Calu3 (cell line): ENCODE results near the gene ZNF335. TPM values are rescaled to one million over a fixed set of nuclear protein-coding genes. Genes with fewer than 3 reads are reported as not detected.
A peak's percentile ranks its signal among the peaks of the same experiment; 100 is the strongest.

Experiments used
- BruUV-seq: library from RNA; stranded (reverse); fragments of 400-500 nt; replicated peaks from 2 replicates; lab custom pipeline; 2021; lab: Mats Ljungman, UMichigan
- CTCF ChIA-PET: fragments of 300-600 bp; sonication (Branson Sonifier 250); formaldehyde crosslinking; loops from one replicate; lab custom pipeline; 2022; ENCODE audit warnings: antibody characterized with exemption; lab: Charles Lee
- DNase-seq: peaks from one replicate; pipeline ENCODE4 v3.0.0; 2022
- H3K27ac Mint-ChIP-seq: one replicate; pipeline ENCODE4 v1.8.0; 2022; ENCODE audit warnings: mixed read lengths; ENCODE audit not compliant: unreplicated experiment
- H3K27me3 Mint-ChIP-seq: one replicate; pipeline ENCODE4 v1.8.0; 2022; ENCODE audit warnings: mixed read lengths; ENCODE audit not compliant: unreplicated experiment
- H3K36me3 Mint-ChIP-seq: one replicate; pipeline ENCODE4 v1.8.0; 2022; ENCODE audit warnings: mild to moderate bottlenecking, moderate library complexity, mixed read lengths; ENCODE audit not compliant: insufficient read depth, unreplicated experiment
- H3K4me1 Mint-ChIP-seq: one replicate; pipeline ENCODE4 v1.8.0; 2022; ENCODE audit warnings: mild to moderate bottlenecking, low read depth, mixed read lengths; ENCODE audit not compliant: unreplicated experiment
- H3K4me3 Mint-ChIP-seq: one replicate; pipeline ENCODE4 v1.8.0; 2022; ENCODE audit warnings: mild to moderate bottlenecking, low read depth, moderate library complexity, mixed read lengths; ENCODE audit not compliant: unreplicated experiment
- H3K9me3 Mint-ChIP-seq: one replicate; pipeline ENCODE4 v1.8.0; 2022; ENCODE audit warnings: low read depth, mixed read lengths; ENCODE audit not compliant: unreplicated experiment
- CTCF ChIP-seq: fragments of 200-600 bp; IDR thresholded peaks from one replicate; pipeline ENCODE4 v1.8.0; 2022; ENCODE audit warnings: antibody characterized with exemption; ENCODE audit not compliant: unreplicated experiment
- intact Hi-C: fragments of 100-400 bp; cut with micrococcal nuclease; formaldehyde crosslinking; loops from one replicate; pipeline ENCODE4 v1.10.0; 2022; ENCODE audit not compliant: unreplicated experiment
- total RNA-seq: library from RNA; stranded (reverse); gene quantifications from 2 replicates; pipeline ENCODE4 v1.2.3, GENCODE V29; 2022

Gene ZNF335
- total RNA-seq, 1 experiment from 2014 or later = 31.9 TPM

- Mint-ChIP-seq H3K27ac (no peak overlapping the region), H3K4me3 (no peak overlapping the region), H3K9me3 (no peaks in the 10 kb centered on the region), H3K4me1 (no peaks in the 10 kb centered on the region), H3K36me3 (peaks cover 72% of the 10 kb centered on the region), H3K27me3 (no peaks in the 10 kb centered on the region)
- no TSS peak for BruUV-seq
- CTCF ChIA-PET = no interaction called here
- intact Hi-C loops = no loop called here
- no peak for DNase-seq
- TF ChIP-seq CTCF = no peak
Observed at GRCh38 chr20:45952861-45953260, 19.1 kb downstream of the ZNF335 start.

GRCh38 chr20:45951925-45952834, 19.8 kb downstream of the ZNF335 start:
- no peak for DNase-seq
- intact Hi-C loops = no loop called here
- H3K9me3 Mint-ChIP-seq = no peaks in the 10 kb centered on the region
- H3K4me1 Mint-ChIP-seq = no peaks in the 10 kb centered on the region
- no peaks in the 10 kb centered on the region for H3K27me3 Mint-ChIP-seq
- peaks cover 74% of the 10 kb centered on the region for H3K36me3 Mint-ChIP-seq
- BruUV-seq = no TSS peak
- H3K4me3 Mint-ChIP-seq = no peak overlapping the region
- TF ChIP-seq CTCF = no peak
- H3K27ac Mint-ChIP-seq = no peak overlapping the region
- CTCF ChIA-PET = no interaction called here

GRCh38 chr20:45950330-45950646, 21.7 kb downstream of the ZNF335 start:
- no peaks in the 10 kb centered on the region for H3K27me3 Mint-ChIP-seq
- no peaks in the 10 kb centered on the region for H3K4me1 Mint-ChIP-seq
- no peak for DNase-seq
- intact Hi-C loops = no loop called here
- H3K9me3 Mint-ChIP-seq = no peaks in the 10 kb centered on the region
- BruUV-seq = no TSS peak
- peaks cover 75% of the 10 kb centered on the region for H3K36me3 Mint-ChIP-seq
- no peak overlapping the region for H3K27ac Mint-ChIP-seq
- H3K4me3 Mint-ChIP-seq = no peak overlapping the region
- no peak for TF ChIP-seq CTCF
- CTCF ChIA-PET = no interaction called here

GRCh38 chr20:45949542-45950329, 22.3 kb downstream of the ZNF335 start:
- intact Hi-C loops = no loop called here
- H3K27ac Mint-ChIP-seq = peak overlapping the region; percentile 8
- no TSS peak for BruUV-seq
- TF ChIP-seq CTCF = no peak
- no peaks in the 10 kb centered on the region for H3K4me1 Mint-ChIP-seq
- peaks cover 79% of the 10 kb centered on the region for H3K36me3 Mint-ChIP-seq
- no peak overlapping the region for H3K4me3 Mint-ChIP-seq
- DNase-seq = no peak
- H3K9me3 Mint-ChIP-seq = no peaks in the 10 kb centered on the region
- CTCF ChIA-PET = interaction anchor here (1.5 kb wide), 1 partner anchor 20 kb away, joined by 6 read pairs; no protein-coding TSS in a partner anchor
- no peaks in the 10 kb centered on the region for H3K27me3 Mint-ChIP-seq
